Thyroid gland (tissue), 4 donors: Measurements from ENCODE around the gene SPDYE17. TPM values are rescaled to one million over a fixed set of nuclear protein-coding genes. Genes with fewer than 3 reads are reported as not detected.
"Not testable (repeated sequence)": the region's sequence is repeated elsewhere in the genome, so short reads cannot be mapped to it uniquely, and the experiment has no call there.

Experiments
- DNase-seq, 2 donors: peaks; one replicate each; pipeline ENCODE4 v3.0.0-alpha.2; 2019
- H3K27ac ChIP-seq, 3 donors: fragments of 200-600 bp; sonication (generic); 1 replicate in 2 of 3; 2 replicates in 1 of 3; pipeline ENCODE4 v1.5.1; 2016 to 2019; ENCODE audit warnings: mild to moderate bottlenecking in 1 of 3, moderate library complexity in 1 of 3
- H3K27me3 ChIP-seq: fragments of 200-600 bp; sonication (generic); one replicate; pipeline ENCODE4 v1.5.1; 2019
- H3K36me3 ChIP-seq, 2 donors: fragments of 200-600 bp; sonication (generic); one replicate each; pipeline ENCODE4 v1.5.1; 2016 to 2019
- H3K4me1 ChIP-seq, 2 donors: fragments of 200-600 bp; sonication (generic); one replicate each; pipeline ENCODE4 v1.5.1; 2017 to 2019
- H3K4me3 ChIP-seq, 3 donors: fragments of 200-600 bp; sonication (generic); replicated peaks in 1 of 3; 1 replicate in 2 of 3; 2 replicates in 1 of 3; pipeline ENCODE4 v1.5.1; 2016; ENCODE audit warnings: mild to moderate bottlenecking in 1 of 3
- H3K9me3 ChIP-seq: fragments of 200-600 bp; sonication (generic); one replicate; pipeline ENCODE4 v1.5.1; 2017
- WGBS, 2 donors: methylation state at CpG; one replicate each; pipeline ENCODE4 v1.1.5; 2017; 5-methylcytosine and 5-hydroxymethylcytosine counted together
- intact Hi-C: fragments of 100-400 bp; cut with DNase I; formaldehyde crosslinking; loops from one replicate; pipeline ENCODE4 v1.15.1; 2023
- small RNA-seq: library from RNA; depleted of rRNA; stranded (forward); fragments of <200 nt; gene quantifications from one replicate; pipeline ENCODE3, GENCODE V24; 2016
- total RNA-seq, 4 donors: library from RNA; depleted of rRNA; stranded (reverse); fragments of >200 nt; gene quantifications; one replicate each; pipeline ENCODE4 v1.2.3, GENCODE V29; 2016

The SPDYE17 gene
- total RNA-seq, 4 donors from 2014 or later, result not detected

GRCh38 chr7:76983937-76984783 is 48.0 kb downstream of the SPDYE17 start:
- WGBS, 2 donors, result no CpG with 5 or more reads among the region's 19 CpGs
- H3K36me3 ChIP-seq, intact Hi-C loops, H3K27ac ChIP-seq, H3K4me3 ChIP-seq, H3K9me3 ChIP-seq, DNase-seq, H3K4me1 ChIP-seq, H3K27me3 ChIP-seq: not testable (repeated sequence)

- H3K4me3 ChIP-seq, H3K4me1 ChIP-seq, DNase-seq, H3K27me3 ChIP-seq, intact Hi-C loops, H3K9me3 ChIP-seq, H3K27ac ChIP-seq, H3K36me3 ChIP-seq: not testable (repeated sequence)
- WGBS, 2 donors, result 100% methylated on average over 1 to 2 of the region's 5 CpGs
Measured at GRCh38 chr7:76983333-76983732, 48.8 kb downstream of the SPDYE17 start.

DNA sequence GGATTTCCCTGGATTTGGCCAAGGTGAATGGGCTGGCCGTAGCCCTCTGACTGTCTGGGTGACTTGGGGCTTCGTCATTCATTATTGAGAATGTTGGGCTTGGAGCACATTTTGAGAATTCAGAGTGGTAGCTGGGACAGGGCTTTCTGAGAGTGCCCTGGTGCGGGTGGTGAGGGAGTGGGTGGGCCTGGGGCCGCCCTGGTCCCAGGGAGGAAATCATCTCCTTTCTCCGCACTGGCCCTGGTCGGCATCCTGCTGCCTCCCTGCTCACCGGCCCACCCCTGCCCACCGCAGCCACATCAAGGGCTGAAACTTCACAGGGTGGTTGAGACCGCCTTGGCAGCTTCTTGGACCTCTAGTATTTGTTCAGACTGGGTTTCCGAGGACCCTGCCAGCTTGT is 49.7 kb downstream of the SPDYE17 start:
- intact Hi-C loops, H3K4me1 ChIP-seq: not testable (repeated sequence)
- no CpG with 5 or more reads among the region's 10 CpGs for WGBS, 2 donors

GRCh38 chr7:76981187-76981970 is 50.8 kb downstream of the SPDYE17 start:
- DNase-seq, H3K36me3 ChIP-seq, H3K27me3 ChIP-seq, intact Hi-C loops, H3K4me1 ChIP-seq, H3K27ac ChIP-seq, H3K9me3 ChIP-seq, H3K4me3 ChIP-seq: not testable (repeated sequence)
- WGBS, 2 donors, result 87 to 100% methylated on average over 4 to 8 of the region's 26 CpGs

More for the DNA sequence above, 49.7 kb downstream of the SPDYE17 start:
- not testable (repeated sequence) for H3K4me3 ChIP-seq, H3K9me3 ChIP-seq, DNase-seq, H3K27me3 ChIP-seq, H3K27ac ChIP-seq, H3K36me3 ChIP-seq

DNA sequence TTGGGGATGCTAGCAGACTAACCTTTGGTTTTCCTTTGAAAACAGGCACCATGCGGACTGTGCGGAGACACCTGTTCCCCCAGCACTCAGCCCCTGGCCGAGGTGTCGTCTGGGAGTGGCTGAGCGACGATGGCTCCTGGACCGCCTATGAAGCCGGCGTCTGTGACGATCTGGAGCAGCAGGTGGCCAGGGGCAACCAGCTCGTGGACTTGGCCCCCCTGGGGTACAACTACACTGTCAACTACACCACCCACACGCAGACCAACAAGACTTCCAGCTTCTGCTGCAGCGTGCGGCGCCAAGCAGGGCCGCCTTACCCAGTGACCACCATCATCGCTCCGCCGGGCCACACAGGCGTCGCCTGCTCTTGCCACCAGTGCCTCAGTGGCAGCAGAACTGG is 51.6 kb downstream of the SPDYE17 start:
- H3K9me3 ChIP-seq, H3K4me1 ChIP-seq, DNase-seq, H3K36me3 ChIP-seq, H3K4me3 ChIP-seq, intact Hi-C loops, H3K27me3 ChIP-seq, H3K27ac ChIP-seq: not testable (repeated sequence)
- 93 to 98% methylated on average over 11 to 15 of the region's 21 CpGs for WGBS, 2 donors

- intact Hi-C loops, H3K27me3 ChIP-seq, H3K36me3 ChIP-seq, DNase-seq, H3K9me3 ChIP-seq, H3K27ac ChIP-seq, H3K4me3 ChIP-seq, H3K4me1 ChIP-seq: not testable (repeated sequence)
- 89 to 100% methylated on average over 1 to 4 of the region's 13 CpGs for WGBS, 2 donors
Measured at GRCh38 chr7:76977761-76978367, 54.3 kb downstream of the SPDYE17 start.

DNA sequence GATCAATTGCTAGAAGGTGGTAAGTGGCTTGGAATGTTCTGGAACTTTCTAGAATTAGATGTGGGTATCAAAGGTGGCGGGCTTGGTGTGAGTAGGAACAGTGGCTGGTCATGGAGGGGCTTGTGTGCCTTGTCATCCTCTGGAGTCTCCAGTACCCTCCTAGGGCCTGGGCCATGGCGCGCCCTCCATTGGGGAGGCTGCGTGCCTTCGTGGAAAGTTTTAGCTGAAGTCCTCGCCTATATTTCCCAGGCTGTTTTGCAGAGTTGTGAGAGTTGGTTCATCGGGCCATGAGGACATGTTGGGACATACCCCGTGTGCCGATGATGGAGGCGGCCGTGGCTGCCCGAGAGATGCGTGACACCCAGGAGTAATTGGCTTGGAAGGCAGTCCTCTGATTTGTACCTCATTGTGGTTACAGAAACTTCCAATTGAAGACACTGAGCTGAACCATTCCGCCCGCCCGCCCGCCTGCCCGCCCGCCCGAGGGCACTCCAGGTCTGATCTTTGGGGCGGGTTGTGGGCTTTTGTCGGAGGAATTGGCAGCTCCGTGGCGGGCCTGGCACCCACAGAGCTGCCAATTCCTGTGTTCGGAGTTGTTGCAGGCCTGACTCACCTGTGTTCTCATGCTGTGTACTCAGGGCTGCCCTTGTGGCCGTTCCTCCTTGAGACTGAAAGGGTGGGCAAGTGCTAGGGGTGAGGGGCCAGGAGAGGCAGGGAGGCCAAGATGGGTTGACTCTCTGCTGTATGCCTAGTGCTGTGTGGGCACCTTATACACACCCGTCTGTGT is 57.2 kb downstream of the SPDYE17 start:
- DNase-seq, intact Hi-C loops, H3K9me3 ChIP-seq: not testable (repeated sequence)

DNA sequence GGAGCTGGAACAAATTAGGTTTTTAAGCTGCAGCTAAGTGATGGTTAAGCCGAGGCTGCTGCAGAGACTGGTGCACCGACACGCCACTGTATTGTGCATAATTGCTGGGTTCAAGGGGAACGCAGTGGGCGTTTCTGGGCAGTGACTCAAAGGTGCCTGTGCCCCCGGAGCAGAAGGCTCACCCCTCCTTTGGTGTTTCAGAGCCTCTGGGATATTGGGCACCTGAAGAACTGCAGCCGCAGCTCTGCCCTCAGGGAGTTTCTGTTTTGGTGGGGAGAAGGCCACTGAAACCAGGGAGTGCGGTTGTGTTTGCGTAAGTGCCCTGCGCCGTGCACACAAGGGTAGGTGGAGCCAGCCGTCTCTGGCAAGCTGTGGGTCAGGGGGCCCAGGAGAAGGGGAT is 57.8 kb downstream of the SPDYE17 start:
- H3K4me3 ChIP-seq, H3K9me3 ChIP-seq, H3K27me3 ChIP-seq, DNase-seq, intact Hi-C loops, H3K36me3 ChIP-seq, H3K27ac ChIP-seq, H3K4me1 ChIP-seq: not testable (repeated sequence)
- no CpG with 5 or more reads among the region's 12 CpGs for WGBS, 2 donors

More for the DNA sequence above, 57.2 kb downstream of the SPDYE17 start:
- H3K27me3 ChIP-seq, H3K4me1 ChIP-seq, H3K4me3 ChIP-seq, H3K27ac ChIP-seq, H3K36me3 ChIP-seq: not testable (repeated sequence)
- 79 to 100% methylated on average over 3 to 9 of the region's 27 CpGs for WGBS, 2 donors

DNA sequence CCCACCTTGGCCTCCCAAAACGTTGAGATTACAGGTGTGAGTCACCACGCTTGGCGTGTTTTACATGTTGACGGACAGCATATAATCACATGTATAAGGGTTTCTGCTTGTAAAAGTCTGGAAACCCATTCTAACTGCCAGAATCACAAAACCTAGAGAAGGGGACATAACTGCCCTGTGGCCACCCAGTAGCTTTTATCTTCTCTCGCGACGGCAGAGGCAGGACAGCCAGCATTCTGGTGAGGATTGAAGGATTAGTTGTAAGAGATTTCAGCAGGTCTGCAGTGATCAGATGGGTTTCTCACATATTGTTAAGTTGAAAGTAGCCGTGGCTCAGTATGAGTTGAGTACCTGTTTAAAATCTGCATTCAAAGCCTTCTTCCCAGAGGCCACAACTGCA is 59.8 kb downstream of the SPDYE17 start:
- H3K4me1 ChIP-seq, H3K9me3 ChIP-seq, H3K27ac ChIP-seq, H3K36me3 ChIP-seq, H3K4me3 ChIP-seq, H3K27me3 ChIP-seq, DNase-seq, intact Hi-C loops: not testable (repeated sequence)
- WGBS, 2 donors, result 93 to 98% methylated on average over 3 to 7 of the region's 8 CpGs

Small RNA genes within 50 kb of the gene (small RNA-seq; reads per million reads assigned to genes)
- gene RF00019, result not detected

Other genes starting within 250 kb of the SPDYE17 start
- 1 to 10 TPM; 1.2 to 2.1 (median 1.6) TPM for gene SPDYE18, start 30.2 kb upstream of the SPDYE17 start, total RNA-seq
- 10 to 100 TPM; 35.9 to 51.3 (median 44.3) TPM for gene CCDC146, start 90.3 kb upstream of the SPDYE17 start, total RNA-seq
- gene FGL2, start 167.5 kb upstream of the SPDYE17 start, total RNA-seq, result 10 to 100 TPM; 19.9 to 66.5 (median 38.3) TPM